ENCODE results near the gene FHL3. TPM values are rescaled to one million over a fixed set of nuclear protein-coding genes. Genes with fewer than 3 reads are reported as not detected.
"Not testable (repeated sequence)": the region's sequence is repeated elsewhere in the genome, so short reads cannot be mapped to it uniquely, and the experiment has no call there.

Gene FHL3
- polyA plus RNA-seq, 3 donors: 15.7 to 17.3 (median 16.7) TPM

DNA sequence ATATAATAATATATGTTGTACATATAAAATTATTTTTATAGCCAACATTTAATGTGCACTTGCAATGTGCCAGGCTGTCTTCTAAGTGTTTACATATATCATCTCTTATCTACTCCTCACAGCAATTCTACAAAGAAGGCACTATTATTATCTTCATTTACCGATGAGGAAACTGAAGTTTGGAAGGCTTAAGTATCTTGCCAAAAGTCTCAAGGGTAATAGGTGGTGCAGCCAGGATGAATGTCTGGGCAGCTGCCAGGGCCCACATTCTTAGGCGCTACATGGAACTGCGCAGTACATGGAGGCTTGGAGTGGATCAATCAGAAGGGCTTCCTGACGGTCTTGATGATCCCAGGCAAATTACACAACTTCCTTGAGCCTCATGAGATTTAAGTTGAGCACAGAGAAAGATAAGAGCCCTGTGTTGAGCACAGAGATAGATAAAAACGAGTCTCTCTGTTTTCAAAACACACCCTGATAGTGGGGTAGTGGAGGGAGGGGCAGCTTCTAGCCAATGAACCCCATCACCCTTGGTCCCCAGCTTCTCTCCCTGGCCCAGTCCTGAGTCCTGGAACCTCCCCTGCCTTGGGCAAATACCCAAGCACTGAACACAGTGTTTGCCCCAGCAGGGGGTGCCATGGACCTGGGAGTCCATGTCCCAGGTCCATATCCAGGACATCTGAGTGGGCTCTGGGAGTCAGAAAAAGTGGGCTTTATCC lies 32.1 kb upstream of the FHL3 start:
- DNase-seq (ENCODE audit: low read depth in 3 of 3, low spot score in 2 of 3): no peak

GRCh38 chr1:38034871-38035270 lies 29.6 kb upstream of the FHL3 start:
- no peak for DNase-seq (ENCODE audit: low read depth in 3 of 3, low spot score in 2 of 3)

GRCh38 chr1:38032992-38033391 lies 27.7 kb upstream of the FHL3 start:
- not testable (repeated sequence) for DNase-seq (ENCODE audit: low read depth in 3 of 3, low spot score in 2 of 3)

DNA sequence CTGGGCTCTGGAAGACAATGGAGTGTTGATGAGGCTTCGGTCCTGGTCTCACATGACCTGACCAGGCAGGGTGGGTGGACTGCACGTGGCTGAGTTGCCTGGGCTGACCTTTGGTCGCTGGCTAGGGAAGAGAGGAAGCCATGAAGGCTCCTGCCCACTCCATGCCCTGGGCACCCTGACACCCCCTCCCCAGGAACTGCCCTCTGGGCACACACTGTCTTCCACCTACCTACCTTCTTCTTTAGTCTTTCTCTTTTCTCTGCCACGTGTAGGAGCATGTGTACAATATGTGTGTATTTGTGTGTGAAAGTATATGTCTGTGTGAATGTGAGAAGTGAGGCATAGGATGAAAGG lies 26.2 kb upstream of the FHL3 start:
- DNase-seq (ENCODE audit: low read depth in 3 of 3, low spot score in 2 of 3): no peak

- no peak for DNase-seq (ENCODE audit: low read depth in 3 of 3, low spot score in 2 of 3)
These were observed 25.5 kb upstream of the FHL3 start for GRCh38 chr1:38030596-38031512.

GRCh38 chr1:38029685-38030511 lies 24.6 kb upstream of the FHL3 start:
- no peak for DNase-seq (ENCODE audit: low read depth in 3 of 3, low spot score in 2 of 3)

DNA sequence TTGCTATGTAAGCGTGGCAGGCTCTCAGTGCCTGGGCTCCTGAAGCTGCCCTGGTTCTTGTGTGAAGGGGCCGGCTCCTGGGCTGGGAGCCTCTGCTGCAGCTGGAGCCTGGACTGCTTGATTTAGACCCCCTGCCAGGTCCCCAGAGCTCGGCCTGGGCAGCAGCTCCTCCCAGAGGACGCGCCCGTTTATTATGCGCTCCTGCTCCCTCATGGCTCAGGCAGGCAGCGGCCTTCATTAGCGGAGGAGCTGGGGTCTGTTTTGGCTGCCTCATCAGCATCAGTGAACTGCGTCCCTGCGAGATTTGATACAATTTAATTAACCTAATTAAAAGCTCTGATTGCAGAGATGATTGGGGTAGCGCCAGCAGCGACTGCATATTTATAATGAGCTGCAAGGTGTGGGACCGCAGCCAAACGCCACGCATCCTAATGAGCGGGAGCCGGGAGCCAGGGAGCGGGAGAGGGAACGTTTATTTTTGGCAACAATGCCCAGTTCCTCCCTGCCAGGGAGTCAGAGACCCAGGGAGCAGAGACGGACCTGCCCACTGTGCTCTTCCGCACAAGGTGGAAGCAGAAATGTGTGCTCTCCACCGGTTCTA lies 23.9 kb upstream of the FHL3 start:
- no peak for DNase-seq (ENCODE audit: low read depth in 3 of 3, low spot score in 2 of 3)

GRCh38 chr1:38028671-38029070 lies 23.4 kb upstream of the FHL3 start:
- no peak for DNase-seq (ENCODE audit: low read depth in 3 of 3, low spot score in 2 of 3)

GRCh38 chr1:38028105-38028591 lies 22.8 kb upstream of the FHL3 start:
- no peak for DNase-seq (ENCODE audit: low read depth in 3 of 3, low spot score in 2 of 3)

- DNase-seq (ENCODE audit: low read depth in 3 of 3, low spot score in 2 of 3): no peak
These were observed 22.1 kb upstream of the FHL3 start for GRCh38 chr1:38027201-38028104.

DNA sequence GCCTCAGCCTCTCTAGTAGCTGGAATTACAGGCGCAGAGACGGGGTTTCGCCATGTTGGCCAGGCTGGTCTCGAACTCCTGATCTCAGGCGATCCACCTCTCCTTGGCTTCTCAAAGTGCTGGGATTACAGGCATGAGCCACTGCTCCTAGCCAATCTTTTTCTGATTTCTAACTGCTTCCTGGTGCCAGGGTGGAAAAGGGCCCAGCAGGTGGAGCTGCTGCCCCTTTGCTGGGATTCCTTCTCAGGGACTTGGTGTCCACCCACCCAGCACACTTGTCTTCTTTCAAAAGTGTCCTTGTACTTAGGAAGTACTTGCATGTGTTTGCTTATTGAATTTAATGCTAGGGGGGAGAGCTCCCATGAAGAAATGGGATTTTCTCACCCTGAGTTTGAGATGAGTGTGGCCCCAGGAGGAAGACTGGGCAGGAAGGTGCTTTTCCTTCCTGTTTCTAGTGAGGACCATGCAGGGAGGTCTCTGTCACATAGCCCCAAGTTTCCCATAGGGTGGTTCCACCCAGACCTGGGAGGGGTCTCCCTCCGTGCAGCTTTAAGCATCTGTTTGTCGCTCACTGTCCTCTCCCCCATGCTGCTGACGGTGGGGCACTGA lies 21.4 kb upstream of the FHL3 start:
- no peak for DNase-seq (ENCODE audit: low read depth in 3 of 3, low spot score in 2 of 3)

- no peak for DNase-seq (ENCODE audit: low read depth in 3 of 3, low spot score in 2 of 3)
These were observed 20.4 kb upstream of the FHL3 start for GRCh38 chr1:38025664-38026063.

DNA sequence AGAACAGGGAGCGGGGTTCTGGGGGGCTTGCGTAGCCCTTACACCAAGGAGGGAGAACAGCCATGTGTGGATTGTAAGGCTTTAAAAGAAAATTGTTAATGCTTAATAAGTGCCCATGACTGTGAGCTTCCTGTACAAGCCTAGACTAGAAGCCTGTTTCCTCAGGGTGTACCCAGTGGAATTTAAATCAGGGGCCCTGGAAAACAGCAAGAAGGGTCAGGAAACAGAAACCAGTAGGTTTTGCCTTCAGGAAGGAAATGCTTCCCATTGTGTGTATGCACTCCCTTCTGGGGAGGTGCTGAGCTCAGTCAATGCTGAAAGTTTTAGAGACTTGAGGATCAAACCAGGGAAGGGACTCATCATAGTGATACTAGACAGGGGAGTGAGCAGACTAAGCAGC lies 19.9 kb upstream of the FHL3 start:
- DNase-seq (ENCODE audit: low read depth in 3 of 3, low spot score in 2 of 3): no peak

DNA sequence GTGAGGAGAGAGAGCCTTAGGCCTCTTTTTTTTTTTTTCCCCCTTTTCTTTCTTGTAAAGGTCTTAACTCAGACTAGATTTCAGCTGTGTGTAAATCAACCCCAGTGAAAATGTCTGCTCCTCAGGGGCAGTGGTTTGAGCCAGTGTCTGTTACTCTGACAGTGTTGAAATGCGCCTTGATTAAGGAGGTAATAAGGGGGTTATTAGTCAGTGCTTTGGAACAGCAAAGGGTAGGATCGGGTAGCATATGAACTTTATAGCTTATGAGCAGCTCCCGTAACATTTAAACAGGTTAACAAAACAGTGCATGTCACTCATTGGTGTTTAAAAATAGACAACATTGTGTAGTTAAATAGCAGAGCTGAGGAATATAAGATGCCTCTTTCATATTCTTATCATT lies 17.5 kb upstream of the FHL3 start:
- DNase-seq (ENCODE audit: low read depth in 3 of 3, low spot score in 2 of 3): no peak

DNA sequence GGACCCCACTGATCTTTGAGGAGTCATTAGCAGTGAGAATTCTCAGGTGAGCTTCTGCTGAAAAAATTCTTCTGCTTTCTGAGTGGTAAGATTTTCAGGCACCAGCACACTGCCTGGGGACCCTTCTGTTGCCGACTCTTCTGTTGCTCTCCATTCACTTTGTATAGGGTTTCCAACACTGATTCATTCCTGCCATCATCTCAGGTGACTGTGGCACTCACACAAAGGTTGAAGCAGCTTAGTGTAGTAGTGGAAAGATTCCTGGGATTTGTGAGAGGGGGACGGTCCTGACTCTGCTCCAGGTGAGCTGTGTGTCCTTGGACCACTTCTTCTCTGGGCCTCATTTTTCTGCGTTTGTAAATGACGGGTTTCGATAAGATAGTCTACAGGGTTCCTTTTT lies 16.7 kb upstream of the FHL3 start:
- no peak for DNase-seq (ENCODE audit: low read depth in 3 of 3, low spot score in 2 of 3)

DNA sequence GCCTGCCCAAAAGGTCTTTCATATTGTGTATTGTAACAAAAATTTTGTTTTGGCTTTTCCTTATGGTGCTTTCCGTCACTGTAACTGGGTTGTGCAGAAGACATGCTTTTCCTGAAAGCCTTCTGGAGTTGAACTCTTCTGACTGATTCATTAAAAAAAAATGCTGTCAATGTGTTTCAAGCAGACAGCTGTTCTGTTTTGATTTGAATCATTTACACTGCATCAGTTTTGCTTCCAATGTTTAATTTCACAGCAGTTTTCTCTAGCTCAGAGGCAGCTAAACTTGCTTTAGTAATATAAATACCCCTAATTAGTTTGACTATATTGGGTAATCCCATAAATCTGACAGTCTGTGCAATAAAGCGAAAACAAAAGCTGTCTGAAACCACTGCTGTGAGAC lies 15.1 kb upstream of the FHL3 start:
- DNase-seq (ENCODE audit: low read depth in 3 of 3, low spot score in 2 of 3): no peak

DNA sequence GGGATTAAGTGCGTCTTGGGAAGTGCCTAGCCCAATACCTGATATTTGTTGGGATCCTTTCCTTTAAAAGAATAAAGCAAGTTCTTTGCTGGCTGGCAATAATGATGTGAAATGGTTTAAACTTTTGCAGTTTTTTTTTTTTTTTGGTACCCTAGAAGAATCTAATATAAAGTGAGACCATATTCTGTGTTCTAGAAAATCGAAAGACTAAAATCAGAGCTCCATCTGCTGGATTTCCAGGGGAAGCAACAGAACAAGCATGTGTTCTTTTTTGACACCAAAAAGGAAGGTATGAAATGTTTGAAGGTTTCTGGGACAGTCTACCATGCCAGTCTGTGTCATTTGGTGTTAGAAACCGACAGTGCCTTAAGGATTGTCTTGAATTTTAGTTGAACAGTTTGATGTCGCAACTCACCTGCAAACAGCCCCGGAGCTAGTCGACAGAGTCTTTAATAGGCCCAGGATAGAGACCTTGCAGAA lies 13.6 kb upstream of the FHL3 start:
- DNase-seq (ENCODE audit: low read depth in 3 of 3, low spot score in 2 of 3): no peak

DNA sequence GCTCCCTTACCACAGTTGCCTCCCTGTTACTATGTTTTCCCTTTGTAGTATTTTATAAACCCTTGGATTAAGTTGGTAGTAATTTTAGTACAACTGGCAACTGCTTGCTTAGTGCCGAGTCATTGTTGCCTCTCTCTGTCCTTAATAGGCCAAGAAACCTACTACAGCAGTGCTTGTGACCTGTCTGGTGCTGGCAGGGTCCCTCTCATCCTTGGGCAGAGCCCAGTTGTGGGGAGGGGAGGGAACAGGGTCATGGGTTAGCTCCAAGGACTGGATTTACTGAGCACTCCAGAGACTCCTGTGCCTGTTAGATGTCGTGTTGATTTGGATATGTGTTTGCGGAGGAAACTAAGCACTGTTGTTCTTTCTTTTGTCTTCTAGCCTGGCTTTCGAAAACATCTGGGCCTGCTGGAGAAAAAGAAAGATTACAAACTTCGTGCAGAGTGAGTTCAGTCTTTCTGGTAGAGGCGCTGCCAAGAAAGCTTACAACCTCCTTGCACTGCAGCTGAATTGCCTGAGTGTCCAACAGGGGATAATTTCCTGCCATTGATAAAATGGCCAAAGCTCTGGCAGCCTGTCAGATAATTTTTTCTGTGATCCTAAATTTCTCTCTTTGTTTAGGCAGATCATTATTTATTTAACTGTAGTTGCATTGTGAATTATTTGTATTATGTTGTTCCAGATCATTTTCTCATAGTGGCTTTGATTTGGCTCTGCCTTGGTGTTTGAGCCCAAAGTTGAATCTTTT lies 10.8 kb upstream of the FHL3 start:
- DNase-seq (ENCODE audit: low read depth in 3 of 3, low spot score in 2 of 3): no peak
